ENCODE data around the gene SSTR1.
"Not testable (repeated sequence)": the region's sequence is repeated elsewhere in the genome, so short reads cannot be mapped to it uniquely, and the experiment has no call there.

SSTR1 gene

GRCh38 chr14:38207736-38208617 is at the start of gene SSTR1:
TSS of gene SSTR1 (plus strand) at chr14:38207904. CDS start at chr14:38209390, 1,486 bp downstream.
- no peak for DNase-seq (ENCODE audit: low spot score)

- no peak for DNase-seq (ENCODE audit: low spot score)
Observed at GRCh38 chr14:38158468-38158867, 49.2 kb upstream of the SSTR1 start.

- no peak for DNase-seq (ENCODE audit: low spot score)
Observed at GRCh38 chr14:38168416-38168815, 39.3 kb upstream of the SSTR1 start.

GRCh38 chr14:38171197-38171596 is 36.5 kb upstream of the SSTR1 start:
- DNase-seq (ENCODE audit: low spot score), result no peak

GRCh38 chr14:38174711-38175110 is 33.0 kb upstream of the SSTR1 start:
- DNase-seq (ENCODE audit: low spot score), result no peak

- no peak for DNase-seq (ENCODE audit: low spot score)
Observed at GRCh38 chr14:38175658-38176057, 32.0 kb upstream of the SSTR1 start.

- DNase-seq (ENCODE audit: low spot score), result no peak
Observed at GRCh38 chr14:38176379-38176778, 31.3 kb upstream of the SSTR1 start.

- no peak for DNase-seq (ENCODE audit: low spot score)
Observed at GRCh38 chr14:38184132-38184531, 23.6 kb upstream of the SSTR1 start.

GRCh38 chr14:38185671-38186070 is 22.0 kb upstream of the SSTR1 start:
- DNase-seq (ENCODE audit: low spot score), result no peak

- no peak for DNase-seq (ENCODE audit: low spot score)
Observed at GRCh38 chr14:38186216-38186615, 21.5 kb upstream of the SSTR1 start.

- DNase-seq (ENCODE audit: low spot score), result no peak
Observed at GRCh38 chr14:38187528-38187927, 20.2 kb upstream of the SSTR1 start.

GRCh38 chr14:38189930-38190726 is 17.6 kb upstream of the SSTR1 start:
- no peak for DNase-seq (ENCODE audit: low spot score)

- not testable (repeated sequence) for DNase-seq (ENCODE audit: low spot score)
Observed at GRCh38 chr14:38190846-38191245, 16.9 kb upstream of the SSTR1 start.

- not testable (repeated sequence) for DNase-seq (ENCODE audit: low spot score)
Observed at GRCh38 chr14:38191491-38191890, 16.2 kb upstream of the SSTR1 start.

- no peak for DNase-seq (ENCODE audit: low spot score)
Observed at GRCh38 chr14:38197001-38197783, 10.5 kb upstream of the SSTR1 start.

- DNase-seq (ENCODE audit: low spot score), result no peak
Observed at GRCh38 chr14:38197784-38198335, 9.8 kb upstream of the SSTR1 start.

- DNase-seq (ENCODE audit: low spot score), result no peak
Observed at GRCh38 chr14:38198425-38198824, 9.3 kb upstream of the SSTR1 start.

GRCh38 chr14:38199076-38199475 is 8.6 kb upstream of the SSTR1 start:
- DNase-seq (ENCODE audit: low spot score), result no peak

GRCh38 chr14:38199739-38200138 is 8.0 kb upstream of the SSTR1 start:
- DNase-seq (ENCODE audit: low spot score), result no peak

- DNase-seq (ENCODE audit: low spot score), result no peak
Observed at GRCh38 chr14:38201137-38201828, 6.4 kb upstream of the SSTR1 start.

GRCh38 chr14:38202444-38203191 is 5.1 kb upstream of the SSTR1 start:
- no peak for DNase-seq (ENCODE audit: low spot score)

Data from cerebellar cortex (tissue), 1 donor.